Pons (tissue), 1 donor: ENCODE data around the gene CAMK1D.

Experiments used
- DNase-seq: peaks from one replicate; pipeline ENCODE4 v3.0.0-alpha.2; 2016; ENCODE audit warnings: low spot score

The CAMK1D gene

GRCh38 chr10:12375076-12375504, 25.7 kb downstream of the CAMK1D start:
- no peak for DNase-seq

- no peak for DNase-seq
Observed at GRCh38 chr10:12376211-12376610, 26.9 kb downstream of the CAMK1D start.

GRCh38 chr10:12377658-12378290, 28.4 kb downstream of the CAMK1D start:
- no peak for DNase-seq

GRCh38 chr10:12380999-12381398, 31.7 kb downstream of the CAMK1D start:
- no peak for DNase-seq

- no peak for DNase-seq
Observed at GRCh38 chr10:12381536-12382156, 32.3 kb downstream of the CAMK1D start.

- DNase-seq: no peak
Observed at GRCh38 chr10:12382157-12382548, 32.8 kb downstream of the CAMK1D start.

GRCh38 chr10:12382956-12383531, 33.7 kb downstream of the CAMK1D start:
- no peak for DNase-seq

GRCh38 chr10:12384906-12385305, 35.6 kb downstream of the CAMK1D start:
- DNase-seq: no peak

- no peak for DNase-seq
Observed at GRCh38 chr10:12387561-12388210, 38.3 kb downstream of the CAMK1D start.

GRCh38 chr10:12388671-12389070, 39.3 kb downstream of the CAMK1D start:
- DNase-seq: no peak

GRCh38 chr10:12389154-12389734, 39.9 kb downstream of the CAMK1D start:
- no peak for DNase-seq

GRCh38 chr10:12390733-12391132, 41.4 kb downstream of the CAMK1D start:
- DNase-seq: no peak

GRCh38 chr10:12391206-12391605, 41.9 kb downstream of the CAMK1D start:
- DNase-seq: no peak

GRCh38 chr10:12393831-12394230, 44.5 kb downstream of the CAMK1D start:
- DNase-seq: no peak

GRCh38 chr10:12394241-12395033, 45.1 kb downstream of the CAMK1D start:
- DNase-seq: no peak

GRCh38 chr10:12396093-12396492, 46.7 kb downstream of the CAMK1D start:
- DNase-seq: no peak

- no peak for DNase-seq
Observed at GRCh38 chr10:12396567-12396966, 47.2 kb downstream of the CAMK1D start.

- DNase-seq: no peak
Observed at GRCh38 chr10:12397147-12397896, 48.0 kb downstream of the CAMK1D start.

GRCh38 chr10:12397941-12398340, 48.6 kb downstream of the CAMK1D start:
- DNase-seq: no peak

GRCh38 chr10:12400266-12400931, 51.1 kb downstream of the CAMK1D start:
- no peak for DNase-seq

GRCh38 chr10:12401466-12401865, 52.1 kb downstream of the CAMK1D start:
- DNase-seq: no peak
